Neural crest cell (in vitro differentiated cells): ENCODE data around the gene EPHA7. TPM values are rescaled to one million over a fixed set of nuclear protein-coding genes. Genes with fewer than 3 reads are reported as not detected.

ENCODE experiments used
- DNase-seq: peaks from one replicate; pipeline ENCODE4 v3.0.0; 2021; ENCODE audit warnings: low read depth, mixed read lengths, low spot score
- H3K27ac Mint-ChIP-seq: one replicate; pipeline ENCODE4 v1.8.0; 2021; ENCODE audit warnings: mild to moderate bottlenecking, mixed read lengths; ENCODE audit not compliant: unreplicated experiment
- H3K27me3 Mint-ChIP-seq: 2 replicates; pipeline ENCODE4 v1.8.0; 2021; ENCODE audit warnings: low read depth, mild to moderate bottlenecking, mixed read lengths
- H3K36me3 Mint-ChIP-seq: 2 replicates; pipeline ENCODE4 v1.8.0; 2021; ENCODE audit warnings: low read depth, mild to moderate bottlenecking, mixed read lengths
- H3K4me1 Mint-ChIP-seq: 2 replicates; pipeline ENCODE4 v1.8.0; 2021; ENCODE audit warnings: mixed read lengths
- H3K4me3 Mint-ChIP-seq: one replicate; pipeline ENCODE4 v1.8.0; 2021; ENCODE audit warnings: mild to moderate bottlenecking, mixed read lengths
- H3K9me3 Mint-ChIP-seq: 2 replicates; pipeline ENCODE4 v1.8.0; 2021; ENCODE audit warnings: mixed read lengths
- total RNA-seq: library from RNA; stranded (reverse); gene quantifications from 2 replicates; pipeline ENCODE4 v1.2.1, GENCODE V29; 2021
- TF ChIP-seq, protein P1 (sequence below): fragments of 200-600 bp; sonication (generic); conservative IDR thresholded peaks from 2 replicates; pipeline ENCODE4 v1.5.0; 2021; ENCODE audit warnings: antibody characterized with exemption, mild to moderate bottlenecking

Gene EPHA7
- total RNA-seq, 1 donor from 2014 or later, result 35.8 TPM

DNA sequence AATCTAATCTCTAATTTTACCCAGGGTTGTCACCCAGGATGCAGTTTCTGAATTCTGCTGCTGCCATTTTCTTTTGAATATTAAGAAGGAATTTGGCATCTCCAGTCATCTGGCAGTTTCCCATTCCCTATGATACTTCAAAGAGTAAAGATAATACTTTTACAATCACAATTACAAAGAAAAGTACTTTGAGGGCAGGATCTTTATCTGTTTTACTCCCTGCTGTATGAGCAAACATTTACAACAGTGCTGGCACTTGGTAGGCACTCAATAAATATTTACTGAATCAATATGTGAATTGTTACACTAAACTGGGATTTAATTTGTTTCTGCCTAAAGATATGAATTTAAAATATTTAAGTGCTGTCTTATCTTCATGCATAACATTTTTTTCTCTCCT, 224.9 kb downstream of the EPHA7 start:
- TF ChIP-seq, protein P1, sequence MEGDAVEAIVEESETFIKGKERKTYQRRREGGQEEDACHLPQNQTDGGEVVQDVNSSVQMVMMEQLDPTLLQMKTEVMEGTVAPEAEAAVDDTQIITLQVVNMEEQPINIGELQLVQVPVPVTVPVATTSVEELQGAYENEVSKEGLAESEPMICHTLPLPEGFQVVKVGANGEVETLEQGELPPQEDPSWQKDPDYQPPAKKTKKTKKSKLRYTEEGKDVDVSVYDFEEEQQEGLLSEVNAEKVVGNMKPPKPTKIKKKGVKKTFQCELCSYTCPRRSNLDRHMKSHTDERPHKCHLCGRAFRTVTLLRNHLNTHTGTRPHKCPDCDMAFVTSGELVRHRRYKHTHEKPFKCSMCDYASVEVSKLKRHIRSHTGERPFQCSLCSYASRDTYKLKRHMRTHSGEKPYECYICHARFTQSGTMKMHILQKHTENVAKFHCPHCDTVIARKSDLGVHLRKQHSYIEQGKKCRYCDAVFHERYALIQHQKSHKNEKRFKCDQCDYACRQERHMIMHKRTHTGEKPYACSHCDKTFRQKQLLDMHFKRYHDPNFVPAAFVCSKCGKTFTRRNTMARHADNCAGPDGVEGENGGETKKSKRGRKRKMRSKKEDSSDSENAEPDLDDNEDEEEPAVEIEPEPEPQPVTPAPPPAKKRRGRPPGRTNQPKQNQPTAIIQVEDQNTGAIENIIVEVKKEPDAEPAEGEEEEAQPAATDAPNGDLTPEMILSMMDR, result no peak
- Mint-ChIP-seq H3K36me3 (no peaks in the 10 kb centered on the region), H3K27ac (no peak overlapping the region), H3K4me3 (no peak overlapping the region), H3K27me3 (no peaks in the 10 kb centered on the region), H3K4me1 (no peaks in the 10 kb centered on the region), H3K9me3 (peaks cover 6% of the 10 kb centered on the region)
- DNase-seq, result no peak

DNA sequence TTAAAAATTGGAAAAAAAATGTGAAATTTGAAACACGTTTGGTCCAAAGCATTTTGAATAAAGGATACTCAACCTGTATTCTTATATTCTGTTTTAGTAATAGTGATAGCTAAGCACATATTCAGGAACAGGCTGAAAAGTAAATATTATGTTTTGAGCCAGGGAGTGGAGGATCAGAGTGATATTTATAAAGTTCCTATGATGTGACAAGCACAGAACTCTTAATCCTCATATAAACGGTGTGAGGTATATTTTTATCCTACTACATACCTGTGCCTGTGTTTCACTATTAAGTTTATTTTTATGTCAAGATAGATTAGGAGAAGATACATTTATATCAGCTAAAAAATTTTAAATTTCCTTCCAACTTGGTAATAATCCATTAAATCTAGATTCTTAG, 225.5 kb downstream of the EPHA7 start:
- no peak overlapping the region for H3K4me3 Mint-ChIP-seq
- no peaks in the 10 kb centered on the region for H3K36me3 Mint-ChIP-seq
- DNase-seq, result no peak
- no peaks in the 10 kb centered on the region for H3K27me3 Mint-ChIP-seq
- TF ChIP-seq, protein P1, result no peak
- peaks cover 3% of the 10 kb centered on the region for H3K9me3 Mint-ChIP-seq
- H3K27ac Mint-ChIP-seq, result no peak overlapping the region
- H3K4me1 Mint-ChIP-seq, result no peaks in the 10 kb centered on the region
